C1 segment of cervical spinal cord (tissue), 14 donors: ENCODE results near the gene UPK1B.

Source experiments
- DNase-seq, 14 donors: peaks; one replicate each; lab custom pipeline; 2025; lab: John Stamatoyannopoulos, UW

UPK1B gene

GRCh38 chr3:119175872-119176756 lies 2.7 kb downstream of the UPK1B start:
- DNase-seq: no peak

- no peak for DNase-seq
These were observed 3.4 kb downstream of the UPK1B start for GRCh38 chr3:119176778-119177177.

GRCh38 chr3:119177321-119177720 lies 3.9 kb downstream of the UPK1B start:
- no peak for DNase-seq

GRCh38 chr3:119181765-119182164 lies 8.4 kb downstream of the UPK1B start:
- DNase-seq: no peak

- no peak for DNase-seq
These were observed 10.7 kb downstream of the UPK1B start for GRCh38 chr3:119184111-119184510.

- DNase-seq: no peak
These were observed 11.6 kb downstream of the UPK1B start for GRCh38 chr3:119184796-119185570.

GRCh38 chr3:119187266-119187665 lies 13.9 kb downstream of the UPK1B start:
- no peak for DNase-seq

GRCh38 chr3:119191800-119192199 lies 18.4 kb downstream of the UPK1B start:
- DNase-seq: no peak

GRCh38 chr3:119194237-119195150 lies 21.1 kb downstream of the UPK1B start:
- DNase-seq: no peak

- no peak for DNase-seq
These were observed 21.7 kb downstream of the UPK1B start for GRCh38 chr3:119195151-119195476.

GRCh38 chr3:119195911-119196310 lies 22.5 kb downstream of the UPK1B start:
- DNase-seq: no peak

GRCh38 chr3:119205209-119205608 lies 31.8 kb downstream of the UPK1B start:
- no peak for DNase-seq

- no peak for DNase-seq
These were observed 32.3 kb downstream of the UPK1B start for GRCh38 chr3:119205685-119206084.

GRCh38 chr3:119206611-119207511 lies 33.5 kb downstream of the UPK1B start:
- no peak for DNase-seq

- DNase-seq: no peak
These were observed 34.1 kb downstream of the UPK1B start for GRCh38 chr3:119207512-119207875.

- no peak for DNase-seq
These were observed 37.8 kb downstream of the UPK1B start for GRCh38 chr3:119211193-119211592.

GRCh38 chr3:119211803-119212202 lies 38.4 kb downstream of the UPK1B start:
- no peak for DNase-seq

GRCh38 chr3:119219069-119219468 lies 45.7 kb downstream of the UPK1B start:
- DNase-seq: no peak

- no peak for DNase-seq
These were observed 46.8 kb downstream of the UPK1B start for GRCh38 chr3:119220198-119220597.

GRCh38 chr3:119220970-119221667 lies 47.7 kb downstream of the UPK1B start:
- DNase-seq: no peak
